ENCODE data around the gene RND1. TPM values are rescaled to one million over a fixed set of nuclear protein-coding genes. Genes with fewer than 3 reads are reported as not detected.

RND1 gene
- total RNA-seq, 6 experiments from 2014 or later: 6.4 to 72.8 (median 17.2) TPM

- Histone ChIP-seq H3K27me3 (no peaks in the 10 kb centered on the region), H3K27ac (no peak overlapping the region), H3K4me1 (no peaks in the 10 kb centered on the region), H3K36me3 (peaks cover 4 to 46% (median 26%) of the 10 kb centered on the region in 4 donors), H3K4me3 (no peak overlapping the region), H3K9me3 (no peaks in the 10 kb centered on the region)
- ATAC-seq (no peak), DNase-seq (no peak)
- no CpG with 5 or more reads among the region's 2 CpGs for WGBS (ENCODE audit: insufficient coverage, low coverage, low lambda C conversion rate, missing lambda C conversion rate)
- intact Hi-C loops (cut with DNase I): no loop called here
- TF ChIP-seq, protein P1, sequence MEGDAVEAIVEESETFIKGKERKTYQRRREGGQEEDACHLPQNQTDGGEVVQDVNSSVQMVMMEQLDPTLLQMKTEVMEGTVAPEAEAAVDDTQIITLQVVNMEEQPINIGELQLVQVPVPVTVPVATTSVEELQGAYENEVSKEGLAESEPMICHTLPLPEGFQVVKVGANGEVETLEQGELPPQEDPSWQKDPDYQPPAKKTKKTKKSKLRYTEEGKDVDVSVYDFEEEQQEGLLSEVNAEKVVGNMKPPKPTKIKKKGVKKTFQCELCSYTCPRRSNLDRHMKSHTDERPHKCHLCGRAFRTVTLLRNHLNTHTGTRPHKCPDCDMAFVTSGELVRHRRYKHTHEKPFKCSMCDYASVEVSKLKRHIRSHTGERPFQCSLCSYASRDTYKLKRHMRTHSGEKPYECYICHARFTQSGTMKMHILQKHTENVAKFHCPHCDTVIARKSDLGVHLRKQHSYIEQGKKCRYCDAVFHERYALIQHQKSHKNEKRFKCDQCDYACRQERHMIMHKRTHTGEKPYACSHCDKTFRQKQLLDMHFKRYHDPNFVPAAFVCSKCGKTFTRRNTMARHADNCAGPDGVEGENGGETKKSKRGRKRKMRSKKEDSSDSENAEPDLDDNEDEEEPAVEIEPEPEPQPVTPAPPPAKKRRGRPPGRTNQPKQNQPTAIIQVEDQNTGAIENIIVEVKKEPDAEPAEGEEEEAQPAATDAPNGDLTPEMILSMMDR (IDR thresholded peaks at IDR 0.05): no peak
- no peak for TF ChIP-seq POLR2A (IDR thresholded peaks at IDR 0.05)
Measured at GRCh38 chr12:48828293-48828692, 37.4 kb downstream of the RND1 start.

- no peak for TF ChIP-seq POLR2A (IDR thresholded peaks at IDR 0.05)
- TF ChIP-seq, protein P1 (IDR thresholded peaks at IDR 0.05): no peak
- DNase-seq: no peak
- no peak overlapping the region for H3K27ac ChIP-seq
- H3K36me3 ChIP-seq: peaks cover 4 to 39% (median 22%) of the 10 kb centered on the region in 4 donors
- no peaks in the 10 kb centered on the region for H3K27me3 ChIP-seq
- no peaks in the 10 kb centered on the region for H3K4me1 ChIP-seq
- intact Hi-C loops (cut with DNase I): no loop called here
- no CpG with 5 or more reads among the region's 17 CpGs for WGBS (ENCODE audit: insufficient coverage, low coverage, low lambda C conversion rate, missing lambda C conversion rate)
- peak in 1 of 4 donors; percentile 14 for ATAC-seq
- no peaks in the 10 kb centered on the region for H3K9me3 ChIP-seq
- H3K4me3 ChIP-seq: no peak overlapping the region
Measured at GRCh38 chr12:48827513-48828096, 38.1 kb downstream of the RND1 start.

- no peak for DNase-seq
- no peaks in the 10 kb centered on the region for H3K4me1 ChIP-seq
- WGBS (ENCODE audit: insufficient coverage, low coverage, low lambda C conversion rate, missing lambda C conversion rate): 72% methylated on average over 4 of the region's 8 CpGs
Measured at GRCh38 chr12:48827026-48827425, 38.6 kb downstream of the RND1 start.

GRCh38 chr12:48826209-48826855 is 39.3 kb downstream of the RND1 start:
- ATAC-seq: peak in 1 of 4 donors; percentile 18
- Histone ChIP-seq H3K27ac (no peak overlapping the region), H3K4me3 (no peak overlapping the region), H3K4me1 (no peaks in the 10 kb centered on the region), H3K27me3 (no peaks in the 10 kb centered on the region), H3K9me3 (no peaks in the 10 kb centered on the region), H3K36me3 (peaks cover 0 to 27% (median 11%) of the 10 kb centered on the region in 4 donors)
- intact Hi-C loops (cut with DNase I): no loop called here
- TF ChIP-seq, protein P1 (IDR thresholded peaks at IDR 0.05): no peak
- TF ChIP-seq POLR2A (IDR thresholded peaks at IDR 0.05): no peak
- no peak for DNase-seq
- WGBS (ENCODE audit: insufficient coverage, low coverage, low lambda C conversion rate, missing lambda C conversion rate): 56% methylated on average over 5 of the region's 15 CpGs

More at GRCh38 chr12:48827026-48827425, 38.6 kb downstream of the RND1 start:
- H3K36me3 ChIP-seq: peaks cover 3 to 33% (median 17%) of the 10 kb centered on the region in 4 donors
- intact Hi-C loops (cut with DNase I): no loop called here
- ATAC-seq: no peak
- no peaks in the 10 kb centered on the region for H3K27me3 ChIP-seq
- no peaks in the 10 kb centered on the region for H3K9me3 ChIP-seq
- no peak overlapping the region for H3K4me3 ChIP-seq
- TF ChIP-seq, protein P1 (IDR thresholded peaks at IDR 0.05): no peak
- no peak for TF ChIP-seq POLR2A (IDR thresholded peaks at IDR 0.05)
- no peak overlapping the region for H3K27ac ChIP-seq
